T follicular helper cell (primary cell): ENCODE data around the gene TFF1.

ENCODE experiments used
- DNase-seq: peaks from one replicate; pipeline ENCODE4 v3.0.0-alpha.2; 2020; ENCODE audit warnings: low read depth

Gene TFF1

DNA sequence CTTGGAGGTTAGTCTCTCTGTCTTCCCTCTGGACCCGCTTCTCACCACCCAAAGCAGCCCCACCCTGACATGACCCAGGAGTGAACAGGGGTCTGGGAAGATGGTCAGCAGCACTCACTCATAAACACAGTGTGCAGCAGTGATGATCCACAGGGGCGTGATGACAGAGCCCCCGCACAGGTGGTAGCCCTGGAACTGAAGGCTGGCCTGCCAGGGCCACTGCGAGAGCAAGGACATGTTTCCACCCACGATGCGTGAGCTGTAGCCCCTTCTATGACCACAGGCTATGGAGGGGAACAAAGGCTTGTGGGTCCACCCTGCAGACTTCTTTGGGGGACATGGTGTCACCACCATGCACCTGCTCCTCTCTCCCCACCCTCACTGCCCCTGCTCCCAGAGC is 16.6 kb upstream of the TFF1 start:
- no peak for DNase-seq

DNA sequence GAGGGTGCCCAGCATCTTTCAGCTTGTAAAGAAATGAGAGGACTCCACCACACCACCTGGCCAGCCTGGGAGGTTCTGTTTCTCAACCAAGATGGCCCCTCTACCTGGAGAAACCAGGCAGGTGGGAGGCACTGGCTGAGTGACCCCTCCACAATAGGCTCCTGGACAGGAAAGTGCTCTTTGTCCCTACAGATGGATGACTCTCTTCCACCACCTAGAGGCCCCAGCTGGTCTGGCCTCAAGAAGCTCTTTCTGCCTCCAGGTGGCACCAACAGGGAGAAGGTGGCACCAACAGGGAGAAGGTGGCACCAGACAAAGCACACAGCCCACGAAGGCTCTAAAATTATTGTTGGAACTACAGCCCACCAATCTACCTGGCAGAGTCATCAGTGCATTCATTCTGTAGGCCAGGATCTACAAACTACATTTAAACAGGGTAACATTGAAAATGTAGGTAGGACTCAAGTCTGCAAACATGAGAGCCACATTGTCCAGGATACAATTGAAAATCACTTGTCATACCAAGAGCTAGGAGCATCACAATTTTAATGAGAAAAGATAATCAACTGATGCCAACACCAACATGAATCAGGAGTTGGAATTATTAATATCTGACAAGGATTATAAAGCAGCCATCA is 15.1 kb upstream of the TFF1 start:
- peak; percentile 30 for DNase-seq

DNA sequence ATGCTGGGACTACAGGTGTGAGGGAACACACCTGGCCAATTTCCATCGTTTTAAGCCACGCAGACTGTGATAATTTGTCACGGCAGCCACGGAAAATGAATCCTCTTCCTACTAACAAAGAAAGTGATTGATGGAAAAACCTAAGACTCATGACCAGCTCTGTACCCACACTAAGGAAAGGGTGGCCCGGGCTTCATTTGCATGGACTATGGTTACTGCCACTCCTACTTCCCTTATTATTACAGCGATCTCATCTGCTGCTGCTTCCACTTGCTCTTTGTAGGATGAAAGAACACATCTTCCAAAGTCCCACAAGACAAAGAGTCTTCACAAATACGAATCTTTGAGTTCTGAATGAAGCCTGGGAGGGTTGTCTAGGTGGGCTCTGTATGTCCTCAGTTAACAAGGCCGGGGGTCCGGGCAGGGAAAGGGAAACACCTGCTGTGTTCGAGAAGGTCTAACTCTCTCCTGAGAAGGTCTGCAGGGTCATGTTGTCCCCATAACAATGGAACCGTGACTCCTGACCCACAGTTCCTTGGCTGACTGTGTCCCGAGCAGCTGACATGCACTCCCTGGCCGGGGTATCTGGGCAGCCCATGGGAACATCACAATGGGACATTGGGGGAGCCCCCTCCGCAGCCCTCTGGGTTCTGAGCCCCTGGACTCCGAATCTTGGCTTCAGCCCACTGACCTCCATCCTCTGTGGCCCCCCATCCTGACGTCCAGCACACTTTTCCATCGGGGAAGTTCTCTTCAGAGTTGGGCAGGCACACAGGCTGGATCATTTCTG is 13.3 kb upstream of the TFF1 start:
- DNase-seq: no peak

DNA sequence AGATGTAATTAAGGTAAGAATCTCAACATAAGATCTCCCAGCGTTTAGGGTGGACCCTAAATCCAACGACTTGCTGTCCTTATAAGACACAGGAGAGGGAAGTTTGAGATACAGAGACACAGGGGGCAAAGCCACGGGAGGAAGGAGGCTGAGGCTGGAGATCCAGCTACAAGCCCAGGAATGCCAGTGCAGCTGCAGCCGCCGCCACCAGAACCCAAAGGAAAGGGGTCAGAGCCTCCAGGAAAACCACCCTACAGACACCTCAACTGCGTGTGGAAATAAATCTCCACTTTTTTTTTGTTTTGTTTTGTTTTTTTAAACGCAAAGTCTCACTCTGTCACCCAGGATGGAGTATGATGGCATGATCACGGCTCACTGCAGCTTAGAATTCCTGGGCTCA is 12.1 kb upstream of the TFF1 start:
- no peak for DNase-seq

DNA sequence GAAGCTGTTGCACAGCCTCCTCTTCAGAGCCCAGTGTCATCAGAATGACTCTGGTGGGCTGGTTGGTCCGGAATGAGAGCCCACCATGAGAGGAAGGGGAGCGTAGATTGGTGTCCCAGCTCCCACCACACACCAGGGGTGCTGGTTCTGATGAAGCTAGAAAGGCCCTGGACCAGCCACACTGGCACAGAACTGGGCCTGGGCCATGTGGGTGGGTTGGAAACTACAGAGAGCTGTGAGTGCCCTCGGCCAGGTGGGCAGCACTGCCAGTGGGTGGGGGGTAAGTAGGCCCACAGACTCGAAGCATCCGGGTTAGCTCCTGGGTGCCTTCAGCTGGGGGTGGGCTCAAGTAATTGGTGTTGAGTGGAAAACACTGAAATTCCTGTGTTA is 11.6 kb upstream of the TFF1 start:
- DNase-seq: no peak

DNA sequence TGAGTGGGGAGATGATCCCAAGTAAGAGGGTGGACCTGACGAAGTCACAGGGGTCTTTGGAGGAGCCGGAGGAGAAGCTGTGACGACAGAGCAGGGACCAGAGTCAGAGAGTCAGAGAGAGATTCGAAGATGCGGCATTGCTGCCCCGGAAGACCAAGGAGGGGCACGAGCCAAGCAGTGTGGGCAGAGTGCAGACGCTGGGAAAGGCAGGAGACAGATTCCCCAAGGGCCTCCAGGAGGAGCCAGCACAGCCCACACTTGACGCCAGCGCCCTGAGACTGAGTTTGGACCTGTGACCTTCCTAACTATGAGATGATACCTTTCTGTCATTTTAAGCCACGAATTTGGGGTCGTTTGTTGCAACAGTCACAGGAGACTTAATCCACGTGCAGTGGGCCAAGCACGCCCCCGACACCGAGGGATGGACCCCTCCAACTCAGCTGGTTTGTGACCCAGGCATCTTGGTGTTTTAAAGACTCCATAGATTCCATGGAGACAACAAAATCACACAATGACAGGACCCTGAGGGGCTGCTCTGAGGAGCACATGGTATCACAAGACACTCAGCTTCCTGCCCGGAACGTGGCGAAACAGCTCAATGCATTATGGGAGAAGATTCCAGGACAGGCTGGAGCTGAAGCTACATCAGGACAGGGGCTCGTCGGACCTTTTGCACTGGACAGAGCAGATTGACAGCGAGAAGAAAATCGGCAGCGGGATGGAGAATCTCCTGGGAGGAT is 11.0 kb upstream of the TFF1 start:
- no peak for DNase-seq

DNA sequence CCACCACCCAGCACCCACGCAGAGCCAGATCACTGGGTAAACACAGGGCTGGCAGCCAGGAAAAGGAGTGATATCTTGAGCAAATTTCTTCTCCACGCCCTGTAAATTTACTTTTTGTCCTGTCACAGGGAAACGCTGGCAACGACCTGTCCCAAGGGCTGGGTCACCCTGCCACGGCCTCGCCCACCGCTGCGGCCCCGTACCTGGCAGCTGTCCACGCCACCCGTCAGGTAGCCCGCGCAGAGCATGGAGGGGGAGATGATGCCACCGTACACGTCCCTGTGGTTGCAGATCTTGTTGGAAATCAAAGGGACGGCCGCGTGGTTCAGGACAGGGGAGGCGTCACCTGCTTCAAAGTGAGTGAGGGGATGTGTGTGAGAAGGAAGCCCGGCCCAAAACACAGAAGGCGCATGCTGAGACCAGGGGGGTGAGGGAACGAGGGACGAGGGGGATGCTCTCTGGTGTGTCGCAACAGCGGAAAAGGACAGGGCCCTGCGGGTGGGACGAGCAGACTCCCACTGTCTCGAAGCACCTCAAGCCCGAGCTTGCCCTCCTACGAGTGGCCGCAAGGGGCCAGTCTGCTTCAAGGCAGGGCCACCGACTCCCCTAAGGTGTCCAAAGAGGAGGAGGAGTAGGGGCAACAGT is 10.1 kb upstream of the TFF1 start:
- DNase-seq: peak; percentile 48

DNA sequence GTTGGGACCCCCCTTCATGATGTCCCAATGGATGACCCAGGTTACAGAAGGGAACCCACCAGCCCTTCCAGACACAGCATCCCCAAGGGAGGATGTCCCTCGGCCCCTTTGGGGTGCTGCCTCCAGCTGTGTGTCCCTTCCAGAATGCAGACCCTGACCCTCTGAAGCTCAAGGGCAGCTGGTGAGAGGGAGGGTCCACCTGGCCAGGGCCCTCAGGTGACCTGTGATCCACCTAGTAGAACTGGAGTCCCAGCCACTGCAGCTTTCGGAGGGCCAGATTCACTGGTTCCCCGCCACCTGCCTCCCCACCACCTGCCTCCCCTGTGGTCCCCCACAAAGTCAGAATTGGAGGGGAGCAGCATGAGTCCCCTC is 9.6 kb upstream of the TFF1 start:
- no peak for DNase-seq

DNA sequence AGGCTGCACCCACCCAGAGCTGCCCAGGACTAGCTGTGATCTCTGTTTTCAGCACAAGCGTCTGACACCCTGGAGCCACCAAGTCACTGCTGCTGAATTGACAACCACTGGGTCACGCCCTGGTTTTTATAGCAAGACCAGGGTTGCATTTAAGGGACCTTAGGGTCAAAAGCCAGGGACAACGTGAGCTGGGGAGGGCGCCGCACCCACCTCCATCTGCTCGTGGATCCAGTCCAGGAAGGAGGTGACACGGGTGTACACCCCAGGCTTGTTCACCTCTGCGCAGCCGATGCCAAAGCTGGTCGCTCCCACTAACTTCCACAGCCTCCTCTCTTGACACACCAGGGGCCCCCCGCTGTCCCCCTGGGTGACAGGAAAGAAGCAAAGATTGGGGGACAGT is 9.2 kb upstream of the TFF1 start:
- DNase-seq: no peak

DNA sequence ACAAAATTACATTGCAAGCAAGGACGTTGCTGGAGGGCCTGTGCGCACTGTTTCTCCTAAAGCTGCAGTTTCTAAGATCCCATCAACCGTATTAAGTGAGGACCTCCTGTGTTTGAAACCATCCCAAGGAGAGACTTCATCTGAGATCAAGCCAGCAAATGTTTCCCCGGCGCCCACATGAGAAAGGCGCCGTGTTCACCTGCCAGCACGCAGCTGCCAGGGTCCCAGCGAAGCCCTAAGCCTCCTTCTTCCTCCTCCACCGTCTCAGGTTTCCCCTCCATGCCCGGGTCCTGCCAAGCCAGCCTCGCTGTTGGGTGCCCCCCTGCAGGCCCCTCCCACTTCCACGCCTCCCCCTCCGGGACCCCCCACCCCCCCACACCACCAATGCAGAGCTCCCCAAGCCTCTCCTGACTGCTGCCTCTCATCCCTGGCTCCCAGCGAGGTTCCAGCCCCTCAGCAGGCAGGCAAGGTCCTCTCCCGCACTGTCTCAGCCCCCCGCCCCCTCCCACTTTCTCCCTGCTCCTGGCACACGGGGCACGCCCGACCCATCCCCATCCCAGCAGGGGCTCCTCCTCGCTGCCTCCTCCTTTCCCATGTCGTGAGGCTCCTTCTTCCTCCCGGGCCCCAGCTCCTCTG is 8.6 kb upstream of the TFF1 start:
- DNase-seq: no peak

DNA sequence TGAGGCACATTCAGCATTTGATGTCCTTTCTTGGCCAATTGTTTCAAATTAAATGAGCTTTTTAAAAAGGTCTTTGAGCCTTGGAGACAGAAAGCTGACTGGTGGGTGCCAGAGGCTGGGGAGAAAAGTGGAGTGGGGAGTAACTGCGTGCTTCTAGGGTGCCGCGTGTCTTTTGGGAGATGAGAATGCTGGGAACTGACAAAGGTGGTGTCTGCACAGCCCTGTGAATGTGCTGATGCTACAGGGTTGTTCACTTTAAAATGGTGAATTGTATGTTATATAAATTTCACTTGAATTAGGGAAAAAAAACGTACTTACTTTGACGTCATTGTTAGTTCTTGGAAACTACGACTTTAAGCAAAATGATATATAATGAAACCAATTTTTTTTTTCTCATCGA is 8.1 kb upstream of the TFF1 start:
- no peak for DNase-seq

DNA sequence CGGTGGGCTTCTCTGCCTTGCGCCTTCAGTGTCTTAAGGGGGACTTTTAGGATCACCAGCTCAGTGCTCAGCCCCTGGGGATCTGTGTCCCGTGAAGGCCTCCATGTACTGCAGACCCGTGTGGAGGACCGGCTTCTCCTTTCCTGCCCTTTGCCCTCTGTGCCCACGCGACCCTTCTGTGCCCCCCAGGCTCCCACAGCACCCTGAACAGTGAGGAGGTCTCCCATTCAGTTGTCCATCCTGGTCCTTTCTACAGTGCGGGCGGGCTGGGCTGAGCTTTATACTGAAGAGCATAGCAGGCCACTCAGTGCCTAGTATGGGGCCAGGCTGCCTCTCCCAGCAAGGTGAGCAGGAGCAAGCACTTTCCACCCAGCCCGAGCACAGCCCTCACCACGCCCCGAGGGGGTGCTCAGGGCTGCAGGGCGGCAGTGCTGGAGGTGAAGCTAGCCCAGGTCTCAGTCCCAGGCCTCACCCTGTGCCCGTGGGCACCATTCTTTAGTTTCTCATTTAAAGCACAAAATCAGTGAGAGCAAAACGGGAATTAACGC is 7.6 kb upstream of the TFF1 start:
- DNase-seq: no peak

DNA sequence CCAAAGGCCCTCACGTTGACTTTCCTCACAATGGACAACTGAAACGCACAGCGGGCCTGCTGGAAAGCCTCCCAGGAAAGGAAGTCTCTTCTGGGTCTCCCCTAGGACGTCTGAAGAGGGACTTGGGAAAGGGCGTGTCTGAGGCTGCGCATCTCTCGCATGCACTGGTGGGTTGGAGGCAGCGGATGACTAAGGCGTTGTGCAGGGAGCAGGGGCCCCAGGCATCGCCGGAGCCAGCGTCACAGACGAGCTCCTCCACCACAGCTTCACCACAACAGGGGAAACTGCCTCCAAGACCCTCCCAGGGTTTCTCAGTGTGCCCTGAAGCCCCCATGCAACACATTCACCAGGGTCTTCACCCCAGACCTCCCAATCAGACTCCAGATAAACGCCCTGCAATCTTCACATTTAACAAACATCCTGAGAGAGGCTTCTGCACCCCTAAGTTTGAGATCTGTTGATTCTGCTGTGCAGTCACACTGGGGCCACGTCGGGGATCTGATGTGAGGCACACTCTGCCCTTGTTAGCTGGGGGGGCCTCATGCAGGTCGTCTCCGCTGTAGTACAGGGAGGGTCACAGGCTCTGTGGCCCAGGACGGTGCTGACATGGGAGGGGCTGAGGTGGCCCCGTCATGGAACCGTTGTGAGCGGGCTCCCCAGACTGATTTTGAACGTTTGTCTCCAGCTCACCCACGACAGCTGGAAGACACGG is 7.0 kb upstream of the TFF1 start:
- no peak for DNase-seq

DNA sequence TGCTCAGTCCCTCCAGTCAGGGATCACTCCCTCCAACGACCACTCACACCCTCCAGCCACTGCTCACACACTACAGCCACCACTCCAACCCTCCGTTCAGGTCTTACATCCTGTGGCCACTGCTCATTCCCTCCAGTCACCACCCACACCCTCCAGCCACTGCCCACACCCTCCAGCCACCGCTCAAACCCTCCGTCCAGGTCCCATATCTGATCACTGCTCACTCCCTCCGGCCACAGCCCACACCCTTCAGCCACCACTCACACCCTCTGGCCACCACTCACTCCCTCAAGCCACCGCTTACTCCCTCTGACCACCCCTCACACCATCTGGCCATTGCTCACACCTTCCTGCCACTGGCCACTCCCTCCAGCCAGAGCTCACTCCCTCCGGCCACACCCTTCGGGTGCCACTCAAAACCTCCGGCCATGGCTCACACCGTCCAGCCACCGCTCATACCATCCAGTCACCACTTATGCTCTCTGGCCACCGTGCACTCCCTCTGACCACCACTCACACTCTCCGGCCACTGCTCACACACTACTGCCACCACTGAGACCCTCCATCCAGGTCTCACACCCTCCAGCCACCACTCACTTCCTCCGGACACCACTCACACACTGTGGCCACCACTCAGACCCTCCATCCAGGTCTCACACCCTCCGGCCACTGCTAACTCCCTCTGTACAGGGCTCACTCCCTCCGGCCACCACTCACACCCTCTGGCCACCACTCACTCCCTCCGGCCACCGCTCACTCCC is 4.7 kb upstream of the TFF1 start:
- DNase-seq: no peak

DNA sequence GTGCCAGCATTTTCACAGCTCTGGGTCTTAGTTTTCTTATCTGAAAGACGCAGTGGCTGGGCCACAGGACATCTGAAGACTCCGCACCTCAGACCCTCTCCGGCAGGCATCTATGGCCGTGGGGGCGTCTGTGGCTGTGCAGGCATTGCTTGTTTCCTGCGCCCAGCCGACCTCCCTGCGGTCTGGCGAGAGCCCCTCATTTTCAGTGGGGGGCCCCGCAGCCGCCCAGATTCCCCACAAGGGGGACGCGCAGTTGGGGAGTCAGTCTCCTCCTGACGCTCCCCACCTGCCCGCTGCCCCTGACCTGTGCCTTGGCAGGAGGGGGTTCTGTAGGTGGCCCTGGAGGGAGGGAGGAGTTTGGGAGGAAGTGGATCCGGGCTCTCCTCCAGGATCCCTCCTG is 3.5 kb upstream of the TFF1 start:
- no peak for DNase-seq

DNA sequence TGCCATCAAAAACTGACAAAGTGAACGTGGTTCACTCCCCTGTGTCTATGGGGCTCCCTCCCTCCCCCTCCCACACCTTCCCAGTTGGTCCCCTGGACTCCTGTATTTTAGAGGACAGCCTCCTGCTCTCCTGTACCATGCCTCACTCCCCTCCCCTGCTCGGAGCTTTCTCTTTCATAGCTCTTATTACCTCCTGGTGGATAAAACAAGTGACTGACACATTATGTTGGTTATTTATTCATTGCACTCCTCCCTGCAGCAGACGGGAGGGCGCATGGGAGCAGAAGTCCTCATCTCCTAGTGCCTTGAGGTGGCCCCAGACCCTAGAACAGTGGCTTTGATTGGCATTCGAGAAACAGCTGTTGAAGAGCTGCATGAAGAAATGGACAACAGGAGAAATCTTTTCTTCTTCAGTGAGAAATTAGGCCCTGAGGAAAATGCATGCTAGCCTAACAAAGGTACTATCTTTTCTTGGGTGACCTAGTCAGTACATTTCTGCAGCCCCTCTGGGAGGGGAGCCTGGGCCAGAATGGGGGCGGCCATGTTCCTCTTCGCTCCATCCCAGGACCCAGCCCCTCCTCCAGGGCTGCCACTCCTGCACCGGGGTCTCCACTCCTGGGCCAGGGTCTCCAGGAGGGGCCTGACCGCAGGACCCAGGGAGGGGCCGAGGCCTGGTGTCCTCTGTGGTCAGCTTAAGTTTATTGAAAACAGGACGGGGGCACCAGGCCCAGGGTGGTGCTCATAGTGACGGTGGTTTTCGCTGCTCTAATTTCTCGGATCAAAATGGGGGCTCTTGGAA is 1.2 kb upstream of the TFF1 start:
- DNase-seq: no peak

DNA sequence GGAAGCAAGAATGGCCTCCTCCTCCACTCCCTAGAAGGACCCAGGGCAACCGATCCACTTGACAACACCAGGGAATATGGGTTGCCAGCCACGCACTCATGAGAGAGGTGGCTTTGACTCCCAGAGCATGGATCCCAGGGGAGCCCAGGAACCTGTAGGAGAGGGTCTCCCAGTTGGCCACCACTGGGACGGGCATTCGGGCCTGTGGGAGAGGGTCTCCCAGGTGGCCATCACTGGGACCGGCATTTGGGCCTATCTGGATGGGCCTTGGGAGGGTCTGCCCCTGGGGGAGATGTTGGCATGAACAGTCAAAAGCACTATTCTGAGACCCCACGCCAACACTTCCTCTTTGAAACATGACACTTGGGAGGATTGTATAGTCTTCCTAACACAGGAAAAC is 565 bp downstream of the TFF1 start:
- DNase-seq: no peak

DNA sequence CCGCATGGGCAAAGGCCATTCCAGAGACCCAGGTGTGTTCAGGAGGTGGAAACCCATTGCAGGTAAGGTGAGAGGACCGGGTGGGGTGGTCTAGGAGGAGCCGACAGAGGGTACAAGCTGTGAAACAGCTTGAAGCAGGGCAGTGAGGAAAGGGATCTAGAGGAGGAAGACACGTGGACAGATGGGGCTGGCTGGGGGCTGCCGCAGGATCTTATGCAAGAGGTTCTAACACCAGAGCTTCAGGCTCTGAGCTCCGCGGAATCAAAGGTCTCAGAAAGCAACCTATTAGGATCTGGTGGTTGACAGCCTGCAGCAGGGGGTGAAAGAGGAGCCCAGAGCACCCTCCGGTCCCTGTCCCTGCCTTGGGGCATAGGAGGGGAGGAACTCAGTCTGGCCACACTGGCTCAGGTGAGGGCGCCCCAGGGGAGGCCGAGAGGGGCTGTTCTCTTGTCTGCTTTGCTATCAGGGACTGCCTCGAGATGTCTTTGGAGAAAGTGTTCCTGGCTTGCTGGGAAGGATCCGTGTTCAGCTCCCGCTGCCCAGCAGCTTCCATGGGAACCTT is 1.9 kb downstream of the TFF1 start:
- DNase-seq: no peak

DNA sequence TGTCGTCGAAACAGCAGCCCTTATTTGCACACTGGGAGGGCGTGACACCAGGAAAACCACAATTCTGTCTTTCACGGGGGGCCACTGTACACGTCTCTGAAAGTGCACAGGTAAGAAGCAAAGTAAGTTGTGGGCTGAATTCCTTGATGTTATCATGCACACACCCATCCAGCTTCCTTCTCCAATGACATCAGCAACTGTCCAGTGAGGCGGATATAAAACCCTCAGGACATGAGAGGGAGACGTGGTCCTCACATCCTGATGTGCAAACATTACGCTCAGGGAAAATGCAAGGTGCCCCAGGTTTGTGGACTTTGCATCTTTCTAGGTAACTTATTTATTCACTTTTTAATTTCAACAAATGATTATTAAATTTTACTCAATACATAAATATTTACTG is 3.0 kb downstream of the TFF1 start:
- DNase-seq: no peak
